Measurements from ENCODE around the gene RHPN2.
"Not testable (repeated sequence)": the region's sequence is repeated elsewhere in the genome, so short reads cannot be mapped to it uniquely, and the experiment has no call there.

Gene RHPN2

GRCh38 chr19:33026602-33027001 is 38.1 kb downstream of the RHPN2 start:
- DNase-seq (ENCODE audit: low read depth) = not testable (repeated sequence)

GRCh38 chr19:33025468-33026238 is 39.0 kb downstream of the RHPN2 start:
- not testable (repeated sequence) for DNase-seq (ENCODE audit: low read depth)

GRCh38 chr19:33024398-33024797 is 40.3 kb downstream of the RHPN2 start:
- no peak for DNase-seq (ENCODE audit: low read depth)

- no peak for DNase-seq (ENCODE audit: low read depth)
These were observed 42.1 kb downstream of the RHPN2 start for GRCh38 chr19:33022472-33023116.

GRCh38 chr19:33010891-33011290 is 53.8 kb downstream of the RHPN2 start:
- not testable (repeated sequence) for DNase-seq (ENCODE audit: low read depth)

- DNase-seq (ENCODE audit: low read depth) = no peak
These were observed 56.0 kb downstream of the RHPN2 start for GRCh38 chr19:33008738-33009137.

- no peak for DNase-seq (ENCODE audit: low read depth)
These were observed 59.2 kb downstream of the RHPN2 start for GRCh38 chr19:33005440-33005839.

GRCh38 chr19:33003424-33004024 is 61.2 kb downstream of the RHPN2 start:
- DNase-seq (ENCODE audit: low read depth) = not testable (repeated sequence)

GRCh38 chr19:33002126-33002865 is 62.4 kb downstream of the RHPN2 start:
- not testable (repeated sequence) for DNase-seq (ENCODE audit: low read depth)

- DNase-seq (ENCODE audit: low read depth) = no peak
These were observed 63.8 kb downstream of the RHPN2 start for GRCh38 chr19:33000910-33001309.

GRCh38 chr19:33000510-33000909 is 64.2 kb downstream of the RHPN2 start:
- DNase-seq (ENCODE audit: low read depth) = peak; percentile 3

GRCh38 chr19:32998722-32999121 is 66.0 kb downstream of the RHPN2 start:
- DNase-seq (ENCODE audit: low read depth) = no peak

- DNase-seq (ENCODE audit: low read depth) = no peak
These were observed 66.9 kb downstream of the RHPN2 start for GRCh38 chr19:32997716-32998355.

- not testable (repeated sequence) for DNase-seq (ENCODE audit: low read depth)
These were observed 67.6 kb downstream of the RHPN2 start for GRCh38 chr19:32997061-32997464.

GRCh38 chr19:32995966-32996365 is 68.7 kb downstream of the RHPN2 start:
- DNase-seq (ENCODE audit: low read depth) = not testable (repeated sequence)

GRCh38 chr19:32988724-32989123 is 76.0 kb downstream of the RHPN2 start:
- DNase-seq (ENCODE audit: low read depth) = no peak

GRCh38 chr19:32988254-32988653 is 76.4 kb downstream of the RHPN2 start:
- not testable (repeated sequence) for DNase-seq (ENCODE audit: low read depth)

GRCh38 chr19:32982488-32982887 is 82.2 kb downstream of the RHPN2 start:
- DNase-seq (ENCODE audit: low read depth) = not testable (repeated sequence)

- not testable (repeated sequence) for DNase-seq (ENCODE audit: low read depth)
These were observed 84.9 kb downstream of the RHPN2 start for GRCh38 chr19:32979807-32980206.

- DNase-seq (ENCODE audit: low read depth) = not testable (repeated sequence)
These were observed 86.9 kb downstream of the RHPN2 start for GRCh38 chr19:32977813-32978212.

- no peak for DNase-seq (ENCODE audit: low read depth)
These were observed 87.4 kb downstream of the RHPN2 start for GRCh38 chr19:32977280-32977679.

All from activated T-helper 1 cell treated with Interleukin-2 at 50 U/mL for 16 hours (primary cell).